ENCODE data around the gene MAPK8IP3. TPM values are rescaled to one million over a fixed set of nuclear protein-coding genes. Genes with fewer than 3 reads are reported as not detected.

Gene MAPK8IP3
- total RNA-seq, 1 donor from 2014 or later: 32.6 TPM

GRCh38 chr16:1708768-1709180, 2.8 kb downstream of the MAPK8IP3 start:
- no peak for DNase-seq (ENCODE audit: low read depth)
- no peaks in the 10 kb centered on the region for H3K36me3 ChIP-seq (ENCODE audit: control insufficient read depth, insufficient read depth, low read length)
- no peaks in the 10 kb centered on the region for H3K27me3 ChIP-seq (ENCODE audit: control insufficient read depth, insufficient read depth, low read length)
- no peak for TF ChIP-seq CTCF (IDR thresholded peaks at IDR 0.05; ENCODE audit: insufficient read depth, low read length, poor library complexity, severe bottlenecking)
- H3K4me3 ChIP-seq (ENCODE audit: low read depth, low read length): no peak overlapping the region

- Histone ChIP-seq H3K4me3 (ENCODE audit: low read depth, low read length) (no peak overlapping the region), H3K27me3 (ENCODE audit: control insufficient read depth, insufficient read depth, low read length) (no peaks in the 10 kb centered on the region), H3K36me3 (ENCODE audit: control insufficient read depth, insufficient read depth, low read length) (no peaks in the 10 kb centered on the region)
- no peak for DNase-seq (ENCODE audit: low read depth)
- no peak for TF ChIP-seq CTCF (IDR thresholded peaks at IDR 0.05; ENCODE audit: insufficient read depth, low read length, poor library complexity, severe bottlenecking)
These were observed 3.4 kb downstream of the MAPK8IP3 start for GRCh38 chr16:1709356-1709755.

- no peak overlapping the region for H3K4me3 ChIP-seq (ENCODE audit: low read depth, low read length)
- no peaks in the 10 kb centered on the region for H3K27me3 ChIP-seq (ENCODE audit: control insufficient read depth, insufficient read depth, low read length)
- DNase-seq (ENCODE audit: low read depth): no peak
- no peak for TF ChIP-seq CTCF (IDR thresholded peaks at IDR 0.05; ENCODE audit: insufficient read depth, low read length, poor library complexity, severe bottlenecking)
- H3K36me3 ChIP-seq (ENCODE audit: control insufficient read depth, insufficient read depth, low read length): no peaks in the 10 kb centered on the region
These were observed 5.0 kb downstream of the MAPK8IP3 start for GRCh38 chr16:1710811-1711507.

- Histone ChIP-seq H3K27me3 (ENCODE audit: control insufficient read depth, insufficient read depth, low read length) (no peaks in the 10 kb centered on the region), H3K36me3 (ENCODE audit: control insufficient read depth, insufficient read depth, low read length) (no peaks in the 10 kb centered on the region), H3K4me3 (ENCODE audit: low read depth, low read length) (no peak overlapping the region)
- no peak for DNase-seq (ENCODE audit: low read depth)
- no peak for TF ChIP-seq CTCF (IDR thresholded peaks at IDR 0.05; ENCODE audit: insufficient read depth, low read length, poor library complexity, severe bottlenecking)
These were observed 6.8 kb downstream of the MAPK8IP3 start for GRCh38 chr16:1712791-1713261.

GRCh38 chr16:1713331-1713730, 7.3 kb downstream of the MAPK8IP3 start:
- H3K27me3 ChIP-seq (ENCODE audit: control insufficient read depth, insufficient read depth, low read length): no peaks in the 10 kb centered on the region
- TF ChIP-seq CTCF (IDR thresholded peaks at IDR 0.05; ENCODE audit: insufficient read depth, low read length, poor library complexity, severe bottlenecking): no peak

GRCh38 chr16:1713933-1714332, 7.9 kb downstream of the MAPK8IP3 start:
- no peak for DNase-seq (ENCODE audit: low read depth)
- no peak for TF ChIP-seq CTCF (IDR thresholded peaks at IDR 0.05; ENCODE audit: insufficient read depth, low read length, poor library complexity, severe bottlenecking)
- no peaks in the 10 kb centered on the region for H3K36me3 ChIP-seq (ENCODE audit: control insufficient read depth, insufficient read depth, low read length)
- H3K4me3 ChIP-seq (ENCODE audit: low read depth, low read length): no peak overlapping the region
- no peaks in the 10 kb centered on the region for H3K27me3 ChIP-seq (ENCODE audit: control insufficient read depth, insufficient read depth, low read length)

More at GRCh38 chr16:1713331-1713730, 7.3 kb downstream of the MAPK8IP3 start:
- no peak overlapping the region for H3K4me3 ChIP-seq (ENCODE audit: low read depth, low read length)
- no peaks in the 10 kb centered on the region for H3K36me3 ChIP-seq (ENCODE audit: control insufficient read depth, insufficient read depth, low read length)
- no peak for DNase-seq (ENCODE audit: low read depth)
